Keratinocyte (primary cell): ENCODE measurements around the gene ZBTB20.

Experiments used
- CTCF ChIP-seq, 3 experiments: IDR thresholded peaks in 1 of 3; conservative IDR thresholded peaks in 1 of 3; optimal IDR thresholded peaks in 1 of 3; 2 replicates in 2 of 3; 3 replicates in 1 of 3; pipeline versions ENCODE3 to v1.5.1; 2011; ENCODE audit warnings: low read length in 3 of 3, mild to moderate bottlenecking in 3 of 3, moderate library complexity in 2 of 3, control low read depth in 1 of 3, inconsistent platforms in 1 of 3; ENCODE audit not compliant: insufficient read depth in 2 of 3; ENCODE audit errors: extremely low read depth in 1 of 3
- EZH2 ChIP-seq: IDR thresholded peaks from one replicate; pipeline ENCODE4 v1.6.1; 2012; ENCODE audit warnings: inconsistent platforms, mild to moderate bottlenecking, low read length, moderate library complexity

DNA sequence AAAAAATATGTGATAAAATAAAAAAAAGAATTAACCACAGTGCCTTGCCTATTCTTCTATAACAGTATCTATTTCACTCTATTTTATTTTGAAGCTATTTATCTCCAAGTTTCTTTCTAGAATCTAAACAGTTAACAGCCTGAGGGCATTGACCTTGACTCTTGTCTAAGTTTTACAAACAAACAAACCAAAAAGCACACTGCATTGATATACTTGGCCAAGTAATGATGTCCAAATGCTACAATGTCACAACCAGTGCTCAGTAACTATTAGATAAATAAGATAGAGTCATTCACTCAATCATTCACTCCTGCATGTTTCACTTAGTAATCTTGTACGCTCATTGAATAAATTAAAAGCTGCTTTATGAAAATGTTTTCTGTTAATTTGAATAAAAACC, 466.8 kb downstream of the ZBTB20 start:
- TF ChIP-seq CTCF (optimal IDR thresholded peaks at IDR 0.05 in 1 of 3, IDR thresholded peaks at IDR 0.05 in 1 of 3, conservative IDR thresholded peaks at IDR 0.05 in 1 of 3; ENCODE audit: extremely low read depth in 1 of 3, insufficient read depth in 2 of 3, low read length in 3 of 3) (no peak), EZH2 (no peak)
